GM18502 (cell line): Measurements from ENCODE around the gene GID8.
"Not testable (repeated sequence)": the region's sequence is repeated elsewhere in the genome, so short reads cannot be mapped to it uniquely, and the experiment has no call there.

Experiments
- ATAC-seq: cut with Tn5 transposase; IDR thresholded peaks from one replicate; pipeline ENCODE4 v1.9.1; 2021; ENCODE audit warnings: mild to moderate bottlenecking; ENCODE audit not compliant: unreplicated experiment, poor library complexity

Gene GID8

DNA sequence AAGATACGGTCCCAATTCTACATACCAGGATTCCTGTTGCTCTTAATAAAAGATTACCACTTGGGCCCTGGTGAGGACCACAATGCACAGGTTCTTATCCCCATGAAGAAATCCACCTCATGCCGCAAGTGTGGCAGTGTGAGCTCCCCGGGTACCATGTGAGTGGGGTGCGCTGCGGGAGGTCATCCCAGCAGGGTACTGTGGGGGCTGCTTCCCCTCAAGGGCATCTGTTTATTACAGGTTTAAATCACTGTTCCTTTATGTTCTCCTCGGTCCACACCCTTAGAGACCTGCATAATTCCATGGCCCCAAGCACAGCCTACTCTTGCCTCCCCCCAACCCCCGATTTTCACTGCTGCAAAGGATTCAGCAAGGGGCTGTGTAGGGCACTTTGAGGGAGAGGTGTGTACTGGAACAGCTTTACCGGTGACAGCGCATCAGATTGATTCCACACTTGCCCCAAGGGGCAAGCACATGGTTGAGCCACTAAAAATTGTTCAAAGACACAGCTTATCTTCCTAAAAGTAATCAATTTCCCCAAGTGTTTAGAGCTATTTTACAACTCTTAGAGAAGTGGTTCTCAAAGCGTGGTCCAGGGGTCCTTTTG, 17.8 kb upstream of the GID8 start:
- ATAC-seq: no peak

DNA sequence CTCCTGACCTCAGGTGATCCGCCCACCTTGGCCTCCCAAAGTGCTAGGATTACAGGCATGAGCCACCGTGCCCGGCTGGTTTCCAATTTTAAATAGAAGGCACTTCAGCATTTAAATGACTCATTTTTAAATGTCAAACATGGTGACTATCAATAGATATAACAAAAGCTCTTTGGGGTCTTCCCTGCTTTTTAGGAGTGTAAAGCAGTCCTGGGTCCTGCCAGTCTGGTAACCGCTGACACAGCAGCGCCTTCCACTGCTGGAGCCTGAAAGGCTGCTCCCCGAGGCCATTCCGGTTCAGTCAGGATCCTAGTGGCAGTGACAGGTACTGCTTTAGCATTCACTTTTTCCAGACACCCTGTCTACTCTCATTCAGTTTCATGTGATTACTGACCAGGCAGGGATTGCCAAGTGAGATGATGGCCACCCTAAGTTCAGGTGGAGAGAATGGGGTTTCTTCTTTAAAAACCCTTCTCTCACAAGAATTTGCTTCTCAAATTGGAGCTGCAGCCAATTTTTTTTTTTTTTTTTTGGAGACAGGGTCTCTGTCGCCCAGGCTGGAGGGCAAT, 16.7 kb upstream of the GID8 start:
- ATAC-seq: peak; percentile 43

- no peak for ATAC-seq
Measured at GRCh38 chr20:62922451-62922921, 15.5 kb upstream of the GID8 start.

GRCh38 chr20:62923059-62923668, 14.8 kb upstream of the GID8 start:
- not testable (repeated sequence) for ATAC-seq

DNA sequence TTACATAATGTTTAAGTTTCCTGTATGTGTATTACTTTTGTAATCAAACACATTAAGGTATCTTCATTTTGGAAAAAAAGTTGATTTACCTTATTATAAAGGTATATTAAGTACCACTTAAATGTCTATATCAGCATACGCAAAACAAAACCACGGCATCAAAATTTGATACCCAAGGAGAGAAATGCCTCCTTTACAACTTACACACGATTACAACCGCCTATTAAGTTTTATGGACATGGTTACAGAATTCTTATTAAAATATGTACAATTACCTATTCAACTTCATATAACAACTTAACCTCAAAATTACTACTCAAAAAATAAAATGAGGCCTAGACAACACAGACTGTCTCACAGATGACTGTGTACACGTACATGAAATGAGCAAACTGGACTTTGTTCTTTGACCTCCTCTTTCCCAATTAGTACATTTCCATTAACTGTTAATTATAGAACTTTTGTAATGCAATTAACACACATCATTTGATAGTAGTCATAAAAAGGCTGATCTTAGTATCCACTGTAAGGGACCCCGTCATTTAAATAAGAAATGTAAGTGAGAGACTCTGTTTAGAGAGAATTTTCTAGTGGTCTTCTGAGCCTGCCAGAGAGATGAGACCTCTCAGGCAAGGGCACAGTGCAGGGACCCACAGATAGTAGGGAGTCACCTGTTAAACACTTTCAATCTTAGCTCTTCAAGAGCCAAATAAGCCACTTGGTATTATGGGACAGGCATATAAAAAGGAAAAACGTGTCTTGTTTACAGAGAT, 14.1 kb upstream of the GID8 start:
- ATAC-seq: no peak

DNA sequence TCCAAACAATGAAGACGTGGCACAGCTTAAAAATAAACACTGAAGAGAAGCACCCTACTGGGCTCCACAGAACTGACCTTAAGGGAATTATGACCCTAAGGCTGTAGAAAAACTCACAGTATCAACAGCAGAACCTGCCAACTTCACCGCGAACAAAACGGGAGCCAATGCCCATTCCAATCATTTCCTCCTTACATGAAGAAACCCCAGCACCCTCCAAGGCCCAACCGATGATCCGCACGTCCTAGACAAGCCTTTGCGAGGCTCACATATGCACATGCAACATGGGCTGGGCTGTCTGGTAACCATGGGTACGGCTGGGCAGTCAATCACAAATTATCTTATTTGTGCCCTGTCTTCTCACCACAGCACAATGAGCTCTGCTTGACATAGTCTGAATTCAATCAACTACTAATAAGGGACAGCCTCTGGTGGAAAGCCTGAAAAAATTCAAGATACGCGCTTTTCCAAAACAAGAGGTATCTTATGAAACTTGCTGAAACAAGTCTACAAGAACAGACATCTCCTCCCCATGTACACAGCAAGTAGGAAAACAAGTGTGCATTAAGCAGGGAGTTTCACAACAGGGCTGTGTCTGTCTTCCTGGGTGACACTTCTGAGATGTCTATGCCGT, 13.4 kb upstream of the GID8 start:
- ATAC-seq: no peak

DNA sequence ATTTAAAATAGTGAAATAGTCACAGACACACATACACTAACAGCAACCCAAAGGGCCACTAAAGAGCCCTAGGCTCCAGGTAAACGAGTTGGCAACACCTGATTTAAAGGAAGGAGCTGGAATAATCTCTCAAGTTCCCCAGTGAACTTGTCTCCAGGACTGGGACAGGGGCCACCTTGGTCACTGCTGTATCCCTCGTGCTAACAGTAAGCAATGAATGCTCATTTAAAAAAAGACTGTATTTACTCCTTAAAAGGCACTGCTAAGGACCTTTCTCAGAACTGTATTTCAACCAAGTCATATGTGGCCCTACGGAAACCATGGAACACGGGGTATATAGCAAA, 12.9 kb upstream of the GID8 start:
- no peak for ATAC-seq

DNA sequence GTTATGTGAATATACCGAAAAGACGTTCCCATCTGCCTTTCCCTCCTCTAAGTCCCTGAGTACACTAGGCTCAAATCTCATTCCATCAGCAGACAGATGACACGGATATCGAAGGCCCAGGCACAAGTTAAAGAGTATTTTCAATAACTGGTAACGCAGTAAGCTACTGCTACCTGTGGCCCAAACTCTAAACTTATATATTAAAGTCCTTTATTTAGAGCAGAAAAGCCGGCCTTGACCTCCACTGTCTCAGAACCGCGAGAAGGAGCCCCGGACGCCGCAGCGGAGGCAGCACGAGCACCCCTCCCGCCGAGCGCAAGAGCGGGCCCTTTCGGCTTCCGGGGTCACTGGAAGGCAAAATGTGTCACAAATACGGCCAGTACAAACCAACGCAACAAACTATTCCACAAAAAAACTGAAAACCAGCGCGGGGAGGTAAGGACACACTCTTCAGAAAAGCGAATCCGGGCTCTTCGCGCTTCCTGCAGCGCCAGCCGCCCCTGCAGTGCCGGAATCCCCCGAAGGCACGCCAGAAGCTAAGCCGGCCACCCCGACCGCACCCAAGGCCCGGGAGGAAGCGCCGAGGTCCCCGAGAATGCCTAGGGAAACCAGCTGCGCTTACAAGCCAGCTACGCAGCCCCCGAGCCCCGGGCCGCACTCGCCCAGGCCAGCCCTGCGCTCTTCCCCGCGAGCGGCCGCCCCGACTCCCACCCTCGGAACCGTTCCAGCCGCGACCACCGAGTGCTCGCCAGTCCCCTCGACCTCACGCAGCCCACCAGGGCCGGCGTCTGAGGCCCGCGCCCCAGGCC, 12.3 kb upstream of the GID8 start:
- peak; percentile 26 for ATAC-seq

GRCh38 chr20:62926229-62927127, 11.5 kb upstream of the GID8 start, which contains the start of gene DIDO1:
TSS of gene DIDO1 (minus strand) at chr20:62926505.
- ATAC-seq: peak; percentile 74

DNA sequence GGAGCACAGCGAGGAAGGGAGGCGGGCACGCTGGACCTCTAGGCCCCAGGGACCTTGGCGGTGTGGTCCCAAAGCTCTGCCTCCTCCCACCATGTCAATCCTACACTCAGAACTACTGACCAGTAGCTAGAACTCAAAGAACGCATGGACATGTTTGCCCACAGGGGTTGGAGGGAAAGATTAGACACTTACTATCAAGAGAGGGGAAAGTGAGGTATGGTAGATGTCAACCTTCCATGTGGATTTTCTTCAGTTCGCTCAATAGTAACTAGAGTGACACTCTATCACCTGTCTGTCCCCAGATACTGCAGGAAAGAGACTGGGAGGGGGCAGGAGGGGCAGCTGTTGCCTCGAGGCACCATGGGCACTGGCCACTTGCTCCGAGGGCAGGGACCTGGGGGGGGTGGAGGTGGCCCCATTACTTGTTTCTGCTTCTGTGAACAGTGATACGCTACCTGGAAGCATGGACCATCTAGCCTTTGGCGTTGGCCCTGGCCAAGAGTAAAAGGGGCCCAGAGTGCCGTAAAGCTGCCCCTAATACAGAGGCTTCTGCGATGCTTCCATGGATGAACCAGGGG, 10.7 kb upstream of the GID8 start:
- ATAC-seq: no peak

- no peak for ATAC-seq
Measured at GRCh38 chr20:62928246-62928939, 9.6 kb upstream of the GID8 start.

- ATAC-seq: no peak
Measured at GRCh38 chr20:62929051-62929538, 8.9 kb upstream of the GID8 start.

DNA sequence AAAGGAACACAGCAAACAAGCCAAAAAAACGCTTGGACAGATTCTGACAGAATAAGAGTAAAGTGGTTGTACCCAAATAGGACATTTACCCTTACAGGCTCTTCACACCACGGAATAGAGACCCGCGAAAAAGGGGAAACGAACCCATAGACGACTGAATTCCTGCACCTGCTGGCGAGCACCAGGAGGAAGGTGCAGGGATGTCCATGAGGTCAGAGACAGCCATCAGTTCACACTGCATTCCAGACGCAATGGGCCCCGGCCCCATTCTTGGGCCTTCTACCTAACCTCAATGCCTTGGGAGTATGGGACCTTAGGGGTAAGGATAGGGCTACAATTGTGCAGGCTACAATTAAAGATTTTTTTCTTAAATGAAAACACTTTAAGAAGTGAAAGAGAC, 6.5 kb upstream of the GID8 start:
- ATAC-seq: no peak

- ATAC-seq: no peak
Measured at GRCh38 chr20:62933966-62934365, 4.0 kb upstream of the GID8 start.

DNA sequence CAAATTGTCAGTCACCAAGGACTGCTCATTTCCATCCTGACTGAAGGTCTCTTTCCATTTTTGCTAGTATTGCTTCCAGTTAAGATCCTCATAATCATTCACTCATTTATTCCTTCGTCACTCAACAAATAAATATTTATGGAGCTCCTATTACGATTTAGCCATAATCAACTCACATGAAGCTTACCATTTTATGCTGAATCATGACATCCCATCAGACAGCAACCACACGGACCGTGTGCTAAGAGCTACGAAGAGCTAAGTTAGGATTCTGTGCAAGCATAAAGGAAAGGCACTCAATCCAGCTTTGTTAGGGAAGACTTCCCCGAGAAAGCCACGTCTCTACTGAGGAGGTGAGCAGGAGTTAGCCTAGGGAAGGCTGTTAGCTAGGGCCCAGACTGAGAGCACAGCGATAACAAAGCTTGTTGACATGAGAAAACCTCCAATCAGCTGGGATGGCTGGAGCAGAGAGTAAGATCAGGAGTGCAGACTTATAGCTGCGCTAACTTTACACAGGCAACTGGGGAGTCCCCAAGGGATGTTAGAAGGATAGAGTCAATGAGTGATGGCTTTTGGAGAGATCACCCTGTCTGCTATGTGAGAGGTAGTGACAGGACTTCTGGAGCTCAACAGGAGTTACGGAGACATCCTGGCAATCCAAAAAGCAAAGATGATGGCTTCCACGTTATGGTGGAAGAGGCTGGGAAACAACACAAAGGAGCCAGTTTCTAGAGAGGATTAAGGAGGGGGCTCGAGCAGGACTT, 2.6 kb upstream of the GID8 start:
- ATAC-seq: no peak

GRCh38 chr20:62935968-62936585, 1.9 kb upstream of the GID8 start:
- ATAC-seq: no peak
